HCT116 (cell line): ENCODE measurements around the gene PTN. TPM values are rescaled to one million over a fixed set of nuclear protein-coding genes. Genes with fewer than 3 reads are reported as not detected.

Source experiments
- ATAC-seq: fragments of 200-7000 bp; cut with Tn5 transposase; 2 replicates; pipeline ENCODE4 v1.9.1; 2020; ENCODE audit warnings: mild to moderate bottlenecking, moderate library complexity
- BruUV-seq: library from RNA; stranded (reverse); fragments of 400-500 nt; replicated peaks from 2 replicates; lab custom pipeline; 2021; lab: Mats Ljungman, UMichigan
- CTCF ChIA-PET: fragments of 300-600 bp; sonication (Branson Sonifier 250); formaldehyde crosslinking; loops from one replicate; lab custom pipeline; 2021; ENCODE audit warnings: antibody characterized with exemption; lab: Charles Lee
- POLR2A ChIA-PET: fragments of 300-600, 350-600 bp; sonication (Branson Sonifier 250); formaldehyde crosslinking; loops from one replicate; lab custom pipeline; 2021; ENCODE audit warnings: antibody characterized with exemption; lab: Charles Lee
- RAD21 ChIA-PET, 2 experiments: fragments of 300-600 bp; sonication (Branson Sonifier 250); formaldehyde crosslinking; loops; one replicate each; lab custom pipeline; 2023; ENCODE audit warnings: low total read pairs in 2 of 2; ENCODE audit not compliant: uncharacterized antibody in 2 of 2, unreplicated experiment in 2 of 2, low non-redundant PET in 1 of 2; lab: Charles Lee
- DNase-seq: peaks from one replicate; pipeline ENCODE4 v3.0.0-alpha.2; 2010; ENCODE audit warnings: low read depth, low spot score
- H2AFZ ChIP-seq: fragments of 200-600 bp; shearing (Covaris generic), sonication (generic); 2 replicates; pipeline ENCODE4 v1.6.1; 2017; ENCODE audit warnings: low read depth, mixed run types, mixed read lengths, antibody characterized with exemption, low read length; ENCODE audit not compliant: poor library complexity, severe bottlenecking
- H3K27ac ChIP-seq: 2 replicates; pipeline ENCODE4 v1.5.1; 2012; ENCODE audit warnings: low read depth, low read length
- H3K27me3 ChIP-seq: fragments of 200-600 bp; sonication (generic); 2 replicates; pipeline ENCODE4 v1.6.1; 2016; ENCODE audit warnings: mixed run types, low read length, mixed read lengths; ENCODE audit not compliant: insufficient read depth
- H3K36me3 ChIP-seq, 2 experiments: fragments of 200-500 bp in 1 of 2; fragments of 200-600 bp in 1 of 2; sonication (Bioruptor generic) in 1 of 2; sonication (generic) in 1 of 2; 2 replicates each; pipeline versions ENCODE4 v1.5.1 to v1.6.1; 2014 to 2016; ENCODE audit warnings: low read length in 2 of 2, inconsistent platforms in 1 of 2, mixed read lengths in 1 of 2, mixed run types in 1 of 2; ENCODE audit not compliant: insufficient read depth in 2 of 2, control insufficient read depth in 1 of 2
- H3K4me1 ChIP-seq, 2 experiments: fragments of 200-600 bp in 1 of 2; sonication (generic) in 1 of 2; 2 replicates each; pipeline versions ENCODE4 v1.5.1 to v1.6.1; 2012 to 2017; ENCODE audit warnings: low read length in 2 of 2, inconsistent platforms in 1 of 2, mild to moderate bottlenecking in 1 of 2, mixed read lengths in 1 of 2, mixed run types in 1 of 2, moderate library complexity in 1 of 2; ENCODE audit not compliant: insufficient read depth in 2 of 2, control insufficient read depth in 1 of 2
- H3K4me2 ChIP-seq: fragments of 200-600 bp; sonication (generic); 2 replicates; pipeline ENCODE4 v1.6.1; 2017; ENCODE audit warnings: mixed run types, low read length, mixed read lengths
- H3K4me3 ChIP-seq, 2 experiments: fragments of 200-600 bp in 1 of 2; sonication (generic) in 1 of 2; replicated peaks in 1 of 2; 2 replicates each; pipeline ENCODE4 v1.5.1; 2011 to 2016; ENCODE audit warnings: low read length in 2 of 2, control low read depth in 1 of 2, low read depth in 1 of 2, mild to moderate bottlenecking in 1 of 2, mixed read lengths in 1 of 2, mixed run types in 1 of 2
- H3K79me2 ChIP-seq: fragments of 200-600 bp; sonication (generic); 2 replicates; pipeline ENCODE4 v1.6.1; 2017; ENCODE audit warnings: mild to moderate bottlenecking, mixed run types, low read length, moderate library complexity, mixed read lengths; ENCODE audit not compliant: insufficient read depth
- H3K9ac ChIP-seq: fragments of 200-600 bp; sonication (generic); 2 replicates; pipeline ENCODE4 v1.6.1; 2016; ENCODE audit warnings: low read length, mixed read lengths
- H3K9me2 ChIP-seq: fragments of 200-600 bp; sonication (generic), shearing (Covaris generic); 2 replicates; pipeline ENCODE4 v1.6.1; 2017; ENCODE audit warnings: mixed run types, mild to moderate bottlenecking, moderate library complexity; ENCODE audit not compliant: insufficient read depth
- H3K9me3 ChIP-seq, 2 experiments: fragments of 200-500 bp in 1 of 2; fragments of 200-600 bp in 1 of 2; sonication (Bioruptor generic) in 1 of 2; sonication (generic) in 1 of 2; 2 replicates each; pipeline ENCODE4 v1.6.1; 2014 to 2017; ENCODE audit warnings: low read length in 2 of 2, mixed read lengths in 2 of 2, inconsistent platforms in 1 of 2, low read depth in 1 of 2, mild to moderate bottlenecking in 1 of 2, mixed run types in 1 of 2, moderate library complexity in 1 of 2; ENCODE audit not compliant: control insufficient read depth in 1 of 2, insufficient read depth in 1 of 2
- H4K20me1 ChIP-seq: fragments of 200-600 bp; sonication (generic), shearing (Covaris generic); 2 replicates; pipeline ENCODE4 v1.6.1; 2017; ENCODE audit warnings: mixed run types, mild to moderate bottlenecking, moderate library complexity; ENCODE audit not compliant: insufficient read depth
- ELF1 ChIP-seq: IDR thresholded peaks from 2 replicates; pipeline ENCODE4 v1.6.1; 2012; ENCODE audit warnings: low read depth, borderline replicate concordance
- RAD21 ChIP-seq: IDR thresholded peaks from 2 replicates; pipeline ENCODE4 v1.6.1; 2012; ENCODE audit warnings: low read depth, mild to moderate bottlenecking
- SRF ChIP-seq: IDR thresholded peaks from 2 replicates; pipeline ENCODE4 v1.6.1; 2012; ENCODE audit warnings: low read depth
- TCF7L2 ChIP-seq: IDR thresholded peaks from 2 replicates; pipeline ENCODE4 v1.7.0; 2011; ENCODE audit warnings: borderline replicate concordance, inconsistent platforms; ENCODE audit not compliant: insufficient read depth, insufficient read length; ENCODE audit errors: extremely low read depth
- YY1 ChIP-seq: IDR thresholded peaks from 2 replicates; pipeline ENCODE4 v1.6.1; 2011; ENCODE audit warnings: low read length, low read depth, moderate library complexity, mild to moderate bottlenecking; ENCODE audit not compliant: insufficient replicate concordance; ENCODE audit errors: extremely low read depth
- ZFX ChIP-seq: fragments of 450-650 bp; IDR thresholded peaks from 2 replicates; pipeline ENCODE4 v1.6.1; 2017
- intact Hi-C: fragments of 100-400 bp; cut with micrococcal nuclease; formaldehyde crosslinking; loops from 2 replicates; pipeline ENCODE4 v1.10.0; 2022
- total RNA-seq: library from RNA; stranded (reverse); gene quantifications from one replicate; pipeline ENCODE4 v1.2.1, GENCODE V29; 2021; ENCODE audit not compliant: unreplicated experiment
- TF ChIP-seq, protein P1 (sequence below): IDR thresholded peaks from 2 replicates; pipeline ENCODE4 v1.6.1; 2011; ENCODE audit warnings: mild to moderate bottlenecking, low read length, moderate library complexity; ENCODE audit not compliant: insufficient replicate concordance; ENCODE audit errors: extremely low read depth
- TF ChIP-seq, protein P2 (sequence below): IDR thresholded peaks from 2 replicates; pipeline ENCODE4 v1.6.1; 2012

PTN gene
- total RNA-seq, 1 experiment from 2014 or later = not detected

- H4K20me1 ChIP-seq = no peaks in the 10 kb centered on the region
- H3K9me3 ChIP-seq = peaks cover 24 to 25% of the 10 kb centered on the region in 2 experiments; a peak in 2 of 4 replicates
- no peaks in the 10 kb centered on the region for H3K9me2 ChIP-seq
- H3K27me3 ChIP-seq = no peaks in the 10 kb centered on the region
- RAD21 ChIA-PET = no interaction called here
- no peak overlapping the region for H3K4me3 ChIP-seq
- H3K36me3 ChIP-seq = no peaks in the 10 kb centered on the region
- CTCF ChIA-PET = no interaction called here
- intact Hi-C loops = no loop called here
- no peak overlapping the region for H3K4me2 ChIP-seq
- POLR2A ChIA-PET = interaction anchor here (0.5 kb wide), 1 partner anchor 1456 kb away, joined by 4 read pairs; no protein-coding TSS in a partner anchor
- no peaks in the 10 kb centered on the region for H3K4me1 ChIP-seq
- no peak overlapping the region for H3K9ac ChIP-seq
- no peaks in the 10 kb centered on the region for H3K79me2 ChIP-seq
- TF ChIP-seq TCF7L2 (no peak), SRF (no peak), ELF1 (no peak)
- TF ChIP-seq, all 23 proteins: peak for 0
- BruUV-seq = no TSS peak
- no peak overlapping the region for H3K27ac ChIP-seq
- H2AFZ ChIP-seq = no peak overlapping the region
- DNase-seq (no peak), ATAC-seq (no peak)
Observed at GRCh38 chr7:137363683-137364082, 20.1 kb upstream of the PTN start.

DNA sequence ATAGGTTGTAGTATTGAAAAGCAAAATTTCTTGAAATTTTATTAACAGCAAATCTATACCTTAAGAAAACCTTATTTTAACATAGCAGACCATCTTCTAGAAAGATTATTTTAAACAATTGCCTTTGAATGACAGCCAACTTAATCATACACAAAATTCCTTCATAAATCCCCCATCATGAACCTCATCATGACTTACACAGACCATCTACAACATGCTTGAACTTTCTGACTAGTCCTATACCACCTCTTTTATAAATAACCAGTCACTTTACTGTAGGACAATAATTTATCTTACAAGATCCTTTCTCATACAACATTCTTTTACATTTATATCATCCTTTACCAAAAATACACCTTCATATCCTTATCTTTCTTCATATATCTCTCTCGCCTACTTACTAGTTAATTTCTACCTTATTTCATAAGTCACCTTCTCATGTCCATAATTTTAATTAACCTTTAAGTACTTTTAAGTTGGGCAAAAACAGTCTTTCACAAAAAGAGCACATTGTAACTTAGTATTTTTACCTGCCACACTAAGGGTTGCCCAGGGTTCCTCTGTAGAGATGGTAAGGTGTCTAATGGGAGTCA lies 16.6 kb upstream of the PTN start:
- Histone ChIP-seq H3K9me2 (no peaks in the 10 kb centered on the region), H3K4me1 (no peaks in the 10 kb centered on the region), H3K9me3 (peaks cover 18 to 19% of the 10 kb centered on the region in 2 experiments; a peak in 2 of 4 replicates), H3K36me3 (no peaks in the 10 kb centered on the region), H3K4me2 (no peak overlapping the region), H3K79me2 (no peaks in the 10 kb centered on the region), H2AFZ (no peak overlapping the region), H4K20me1 (no peaks in the 10 kb centered on the region), H3K27ac (no peak overlapping the region)
- ATAC-seq = no peak
- ChIA-PET RAD21 (no interaction called here), POLR2A (no interaction called here)
- DNase-seq = no peak
- TF ChIP-seq, protein P1, sequence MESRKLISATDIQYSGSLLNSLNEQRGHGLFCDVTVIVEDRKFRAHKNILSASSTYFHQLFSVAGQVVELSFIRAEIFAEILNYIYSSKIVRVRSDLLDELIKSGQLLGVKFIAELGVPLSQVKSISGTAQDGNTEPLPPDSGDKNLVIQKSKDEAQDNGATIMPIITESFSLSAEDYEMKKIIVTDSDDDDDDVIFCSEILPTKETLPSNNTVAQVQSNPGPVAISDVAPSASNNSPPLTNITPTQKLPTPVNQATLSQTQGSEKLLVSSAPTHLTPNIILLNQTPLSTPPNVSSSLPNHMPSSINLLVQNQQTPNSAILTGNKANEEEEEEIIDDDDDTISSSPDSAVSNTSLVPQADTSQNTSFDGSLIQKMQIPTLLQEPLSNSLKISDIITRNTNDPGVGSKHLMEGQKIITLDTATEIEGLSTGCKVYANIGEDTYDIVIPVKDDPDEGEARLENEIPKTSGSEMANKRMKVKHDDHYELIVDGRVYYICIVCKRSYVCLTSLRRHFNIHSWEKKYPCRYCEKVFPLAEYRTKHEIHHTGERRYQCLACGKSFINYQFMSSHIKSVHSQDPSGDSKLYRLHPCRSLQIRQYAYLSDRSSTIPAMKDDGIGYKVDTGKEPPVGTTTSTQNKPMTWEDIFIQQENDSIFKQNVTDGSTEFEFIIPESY = no peak
- TF ChIP-seq YY1 = no peak
- no peak for TF ChIP-seq TCF7L2
- TF ChIP-seq, protein P2, sequence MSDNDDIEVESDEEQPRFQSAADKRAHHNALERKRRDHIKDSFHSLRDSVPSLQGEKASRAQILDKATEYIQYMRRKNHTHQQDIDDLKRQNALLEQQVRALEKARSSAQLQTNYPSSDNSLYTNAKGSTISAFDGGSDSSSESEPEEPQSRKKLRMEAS = no peak
- TF ChIP-seq ZFX = no peak
- no peak for TF ChIP-seq RAD21
- TF ChIP-seq, all 23 proteins: peak for 0
- BruUV-seq = no TSS peak
- H3K4me3 ChIP-seq = no peak overlapping the region
- H3K9ac ChIP-seq = no peak overlapping the region
- CTCF ChIA-PET = no interaction called here
- intact Hi-C loops = no loop called here
- no peaks in the 10 kb centered on the region for H3K27me3 ChIP-seq
